Measurements from ENCODE around the gene CAND2. TPM values are rescaled to one million over a fixed set of nuclear protein-coding genes. Genes with fewer than 3 reads are reported as not detected.
A peak's percentile ranks its signal among the peaks of the same experiment; 100 is the strongest.
"Not testable (repeated sequence)": the region's sequence is repeated elsewhere in the genome, so short reads cannot be mapped to it uniquely, and the experiment has no call there.

CAND2 gene
- polyA plus RNA-seq, 4 donors, result 0.27 to 1.5 (median 1.3) TPM; not detected in 1

GRCh38 chr3:12870942-12871341 lies 74.5 kb downstream of the CAND2 start:
- FAIRE-seq (no peak), DNase-seq (peak in 1 of 2 donors; percentile 27)
- H3K4me3 ChIP-seq (ENCODE audit: low read depth in 1 of 3, low read length in 3 of 3), result no peak overlapping the region
- H3K9me3 ChIP-seq (ENCODE audit: control insufficient read depth in 2 of 2, insufficient read depth in 1 of 2, low read depth in 1 of 2, low read length in 1 of 2), result no peaks in the 10 kb centered on the region
- H3K36me3 ChIP-seq (ENCODE audit: control insufficient read depth in 3 of 3, insufficient read depth in 2 of 3, low read depth in 1 of 3, low read length in 3 of 3), result no peaks in the 10 kb centered on the region
- peaks cover 0 to 7% (median 0%) of the 10 kb centered on the region in 3 donors for H3K4me1 ChIP-seq (ENCODE audit: control insufficient read depth in 3 of 3, insufficient read depth in 2 of 3, low read depth in 1 of 3, low read length in 2 of 3)
- H3K27me3 ChIP-seq (ENCODE audit: control insufficient read depth in 3 of 3, insufficient read depth in 3 of 3, low read length in 3 of 3), result peaks cover 0 to 18% (median 0%) of the 10 kb centered on the region in 3 donors
- 50 to 60% (median 59%) methylated on average over 9 of the region's 9 CpGs for WGBS, 3 donors
- H3K27ac ChIP-seq (ENCODE audit: low read depth in 1 of 3, low read length in 2 of 3), result no peak overlapping the region

GRCh38 chr3:12871404-12871983 lies 75.0 kb downstream of the CAND2 start:
- peaks cover 0 to 7% (median 0%) of the 10 kb centered on the region in 3 donors for H3K4me1 ChIP-seq (ENCODE audit: control insufficient read depth in 3 of 3, insufficient read depth in 2 of 3, low read depth in 1 of 3, low read length in 2 of 3)
- no peak overlapping the region for H3K4me3 ChIP-seq (ENCODE audit: low read depth in 1 of 3, low read length in 3 of 3)
- FAIRE-seq, result no peak
- H3K36me3 ChIP-seq (ENCODE audit: control insufficient read depth in 3 of 3, insufficient read depth in 2 of 3, low read depth in 1 of 3, low read length in 3 of 3), result no peaks in the 10 kb centered on the region
- no peak overlapping the region for H3K27ac ChIP-seq (ENCODE audit: low read depth in 1 of 3, low read length in 2 of 3)
- 47 to 74% (median 52%) methylated on average over 12 of the region's 12 CpGs for WGBS, 3 donors
- H3K27me3 ChIP-seq (ENCODE audit: control insufficient read depth in 3 of 3, insufficient read depth in 3 of 3, low read length in 3 of 3), result peaks cover 0 to 18% (median 0%) of the 10 kb centered on the region in 3 donors
- H3K9me3 ChIP-seq (ENCODE audit: control insufficient read depth in 2 of 2, insufficient read depth in 1 of 2, low read depth in 1 of 2, low read length in 1 of 2), result no peaks in the 10 kb centered on the region
- DNase-seq, result no peak

- H3K4me1 ChIP-seq (ENCODE audit: control insufficient read depth in 3 of 3, insufficient read depth in 2 of 3, low read depth in 1 of 3, low read length in 2 of 3), result no peaks in the 10 kb centered on the region
- no peak overlapping the region for H3K27ac ChIP-seq (ENCODE audit: low read depth in 1 of 3, low read length in 2 of 3)
- no peaks in the 10 kb centered on the region for H3K36me3 ChIP-seq (ENCODE audit: control insufficient read depth in 3 of 3, insufficient read depth in 2 of 3, low read depth in 1 of 3, low read length in 3 of 3)
- H3K27me3 ChIP-seq (ENCODE audit: control insufficient read depth in 3 of 3, insufficient read depth in 3 of 3, low read length in 3 of 3), result peaks cover 0 to 2% (median 0%) of the 10 kb centered on the region in 3 donors
- FAIRE-seq, result no peak
- 22 to 27% (median 26%) methylated on average over 55 to 60 of the region's 60 CpGs for WGBS, 3 donors
- peak; percentile 14 to 46 for DNase-seq
- no peaks in the 10 kb centered on the region for H3K9me3 ChIP-seq (ENCODE audit: control insufficient read depth in 2 of 2, insufficient read depth in 1 of 2, low read depth in 1 of 2, low read length in 1 of 2)
- no peak overlapping the region for H3K4me3 ChIP-seq (ENCODE audit: low read depth in 1 of 3, low read length in 3 of 3)
Measured at GRCh38 chr3:12875857-12876836, 79.7 kb downstream of the CAND2 start.

GRCh38 chr3:12877040-12877439 lies 80.6 kb downstream of the CAND2 start:
- no peak for FAIRE-seq

GRCh38 chr3:12878141-12878574 lies 81.7 kb downstream of the CAND2 start:
- DNase-seq (no peak), FAIRE-seq (no peak)
- WGBS, 3 donors, result 81 to 88% (median 85%) methylated on average over 2 of the region's 2 CpGs
- Histone ChIP-seq H3K27ac (ENCODE audit: low read depth in 1 of 3, low read length in 2 of 3) (no peak overlapping the region), H3K27me3 (ENCODE audit: control insufficient read depth in 3 of 3, insufficient read depth in 3 of 3, low read length in 3 of 3) (no peaks in the 10 kb centered on the region), H3K9me3 (ENCODE audit: control insufficient read depth in 2 of 2, insufficient read depth in 1 of 2, low read depth in 1 of 2, low read length in 1 of 2) (no peaks in the 10 kb centered on the region), H3K4me3 (ENCODE audit: low read depth in 1 of 3, low read length in 3 of 3) (no peak overlapping the region), H3K36me3 (ENCODE audit: control insufficient read depth in 3 of 3, insufficient read depth in 2 of 3, low read depth in 1 of 3, low read length in 3 of 3) (no peaks in the 10 kb centered on the region), H3K4me1 (ENCODE audit: control insufficient read depth in 3 of 3, insufficient read depth in 2 of 3, low read depth in 1 of 3, low read length in 2 of 3) (no peaks in the 10 kb centered on the region)

More at GRCh38 chr3:12877040-12877439, 80.6 kb downstream of the CAND2 start:
- H3K36me3 ChIP-seq (ENCODE audit: control insufficient read depth in 3 of 3, insufficient read depth in 2 of 3, low read depth in 1 of 3, low read length in 3 of 3), result no peaks in the 10 kb centered on the region
- WGBS, 3 donors, result 85 to 92% (median 89%) methylated on average over 7 of the region's 7 CpGs
- no peak for DNase-seq
- no peaks in the 10 kb centered on the region for H3K27me3 ChIP-seq (ENCODE audit: control insufficient read depth in 3 of 3, insufficient read depth in 3 of 3, low read length in 3 of 3)
- H3K4me1 ChIP-seq (ENCODE audit: control insufficient read depth in 3 of 3, insufficient read depth in 2 of 3, low read depth in 1 of 3, low read length in 2 of 3), result no peaks in the 10 kb centered on the region
- H3K4me3 ChIP-seq (ENCODE audit: low read depth in 1 of 3, low read length in 3 of 3), result no peak overlapping the region
- no peak overlapping the region for H3K27ac ChIP-seq (ENCODE audit: low read depth in 1 of 3, low read length in 2 of 3)
- no peaks in the 10 kb centered on the region for H3K9me3 ChIP-seq (ENCODE audit: control insufficient read depth in 2 of 2, insufficient read depth in 1 of 2, low read depth in 1 of 2, low read length in 1 of 2)

GRCh38 chr3:12878758-12879157 lies 82.3 kb downstream of the CAND2 start:
- H3K4me3 ChIP-seq (ENCODE audit: low read depth in 1 of 3, low read length in 3 of 3); FAIRE-seq; H3K27ac ChIP-seq (ENCODE audit: low read depth in 1 of 3, low read length in 2 of 3); H3K9me3 ChIP-seq (ENCODE audit: control insufficient read depth in 2 of 2, insufficient read depth in 1 of 2, low read depth in 1 of 2, low read length in 1 of 2); H3K36me3 ChIP-seq (ENCODE audit: control insufficient read depth in 3 of 3, insufficient read depth in 2 of 3, low read depth in 1 of 3, low read length in 3 of 3); H3K27me3 ChIP-seq (ENCODE audit: control insufficient read depth in 3 of 3, insufficient read depth in 3 of 3, low read length in 3 of 3); H3K4me1 ChIP-seq (ENCODE audit: control insufficient read depth in 3 of 3, insufficient read depth in 2 of 3, low read depth in 1 of 3, low read length in 2 of 3); DNase-seq: not testable (repeated sequence)
- 60 to 69% (median 62%) methylated on average over 2 of the region's 2 CpGs for WGBS, 3 donors

GRCh38 chr3:12879191-12879815 lies 82.8 kb downstream of the CAND2 start:
- Histone ChIP-seq H3K27me3 (ENCODE audit: control insufficient read depth in 3 of 3, insufficient read depth in 3 of 3, low read length in 3 of 3) (no peaks in the 10 kb centered on the region), H3K36me3 (ENCODE audit: control insufficient read depth in 3 of 3, insufficient read depth in 2 of 3, low read depth in 1 of 3, low read length in 3 of 3) (no peaks in the 10 kb centered on the region), H3K4me3 (ENCODE audit: low read depth in 1 of 3, low read length in 3 of 3) (no peak overlapping the region), H3K27ac (ENCODE audit: low read depth in 1 of 3, low read length in 2 of 3) (no peak overlapping the region), H3K9me3 (ENCODE audit: control insufficient read depth in 2 of 2, insufficient read depth in 1 of 2, low read depth in 1 of 2, low read length in 1 of 2) (no peaks in the 10 kb centered on the region), H3K4me1 (ENCODE audit: control insufficient read depth in 3 of 3, insufficient read depth in 2 of 3, low read depth in 1 of 3, low read length in 2 of 3) (no peaks in the 10 kb centered on the region)
- DNase-seq, result no peak
- 69 to 83% (median 72%) methylated on average over 5 of the region's 5 CpGs for WGBS, 3 donors
- FAIRE-seq, result no peak

GRCh38 chr3:12881858-12882257 lies 85.4 kb downstream of the CAND2 start:
- H3K9me3 ChIP-seq (ENCODE audit: control insufficient read depth in 2 of 2, insufficient read depth in 1 of 2, low read depth in 1 of 2, low read length in 1 of 2); FAIRE-seq; H3K4me3 ChIP-seq (ENCODE audit: low read depth in 1 of 3, low read length in 3 of 3); H3K27me3 ChIP-seq (ENCODE audit: control insufficient read depth in 3 of 3, insufficient read depth in 3 of 3, low read length in 3 of 3); DNase-seq; H3K4me1 ChIP-seq (ENCODE audit: control insufficient read depth in 3 of 3, insufficient read depth in 2 of 3, low read depth in 1 of 3, low read length in 2 of 3); H3K36me3 ChIP-seq (ENCODE audit: control insufficient read depth in 3 of 3, insufficient read depth in 2 of 3, low read depth in 1 of 3, low read length in 3 of 3); H3K27ac ChIP-seq (ENCODE audit: low read depth in 1 of 3, low read length in 2 of 3): not testable (repeated sequence)
- WGBS, 3 donors, result 91 to 94% (median 93%) methylated on average over 12 of the region's 12 CpGs
